Urothelium cell line (cell line): ENCODE results near the gene MYO7B.

Experiments used
- DNase-seq: peaks from one replicate; pipeline ENCODE4 v3.0.0; 2011; ENCODE audit warnings: low spot score, mixed read lengths
- FAIRE-seq: peaks from 2 replicates; lab custom pipeline; 2011; peaks lifted over from hg19 to GRCh38; lab: Jason Lieb, UNC

MYO7B gene

DNA sequence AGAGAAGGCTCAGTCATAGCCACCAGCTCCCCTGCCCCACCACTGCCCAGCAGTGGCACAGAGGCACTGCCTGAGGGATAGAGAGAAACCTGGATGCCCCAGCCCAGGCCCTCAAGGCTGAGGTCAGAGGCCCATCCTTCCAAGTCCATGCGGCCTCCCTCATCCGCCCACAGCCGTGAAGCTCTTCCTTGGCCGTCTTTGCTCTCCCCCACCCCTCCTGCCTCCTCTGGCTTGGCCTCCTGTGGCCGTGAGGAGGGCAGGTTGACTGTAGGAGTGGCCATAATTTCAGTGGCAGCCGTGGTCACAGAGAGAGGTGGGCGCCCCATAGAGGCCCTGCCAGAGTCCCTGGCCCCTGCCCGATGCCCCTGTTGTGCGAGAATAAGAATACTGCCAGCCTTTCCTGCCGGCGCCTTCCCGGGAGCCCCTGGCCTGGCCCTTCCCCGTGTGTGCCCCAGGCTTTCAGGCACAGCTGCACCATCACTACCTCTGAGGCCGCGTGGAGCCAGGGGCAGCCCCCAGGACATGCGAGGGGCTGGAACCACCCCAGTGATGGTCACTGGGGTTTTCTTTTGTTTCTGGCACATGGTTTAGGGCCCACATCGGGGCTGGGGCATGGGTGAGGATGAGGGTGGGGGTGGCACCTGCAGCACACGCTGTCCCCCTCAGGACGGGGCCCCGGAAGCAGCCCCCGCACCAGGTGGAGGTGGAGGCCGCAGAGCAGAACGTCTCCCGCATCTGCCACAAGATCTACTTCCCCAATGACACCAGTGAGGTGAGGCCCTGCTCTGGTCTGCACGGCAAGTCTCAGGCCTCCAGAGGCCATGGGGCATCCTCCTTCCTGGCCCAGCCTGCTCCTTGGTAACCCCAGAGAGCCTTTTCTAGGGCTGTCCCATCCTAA, 97.4 kb downstream of the MYO7B start:
- DNase-seq = no peak
- FAIRE-seq = no peak

DNA sequence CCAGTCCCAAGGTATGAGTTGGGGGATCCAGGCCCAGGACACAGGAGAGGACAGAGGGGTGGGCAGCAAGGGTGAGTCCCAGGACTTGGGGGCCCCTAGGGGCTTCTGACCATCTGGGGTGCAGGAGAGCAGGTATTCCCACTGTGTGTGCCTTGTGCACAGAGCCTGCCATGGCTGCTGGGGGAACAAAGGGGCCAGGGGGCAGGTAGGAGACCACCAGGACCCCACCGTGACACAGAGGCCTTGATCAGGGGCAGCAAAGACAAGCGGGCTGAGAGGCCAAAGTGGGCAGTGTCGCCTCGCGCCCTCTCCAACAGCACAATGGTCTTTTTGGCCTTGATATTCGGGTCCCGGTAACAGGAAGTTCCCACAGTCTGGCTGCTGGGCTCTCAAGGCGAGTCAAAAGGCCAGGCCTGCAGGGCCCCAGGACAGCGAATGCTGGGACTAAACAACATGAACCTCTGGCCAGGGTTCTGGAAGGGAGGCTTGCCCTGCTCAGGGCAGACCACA, 98.1 kb downstream of the MYO7B start:
- FAIRE-seq (no peak), DNase-seq (no peak)

DNA sequence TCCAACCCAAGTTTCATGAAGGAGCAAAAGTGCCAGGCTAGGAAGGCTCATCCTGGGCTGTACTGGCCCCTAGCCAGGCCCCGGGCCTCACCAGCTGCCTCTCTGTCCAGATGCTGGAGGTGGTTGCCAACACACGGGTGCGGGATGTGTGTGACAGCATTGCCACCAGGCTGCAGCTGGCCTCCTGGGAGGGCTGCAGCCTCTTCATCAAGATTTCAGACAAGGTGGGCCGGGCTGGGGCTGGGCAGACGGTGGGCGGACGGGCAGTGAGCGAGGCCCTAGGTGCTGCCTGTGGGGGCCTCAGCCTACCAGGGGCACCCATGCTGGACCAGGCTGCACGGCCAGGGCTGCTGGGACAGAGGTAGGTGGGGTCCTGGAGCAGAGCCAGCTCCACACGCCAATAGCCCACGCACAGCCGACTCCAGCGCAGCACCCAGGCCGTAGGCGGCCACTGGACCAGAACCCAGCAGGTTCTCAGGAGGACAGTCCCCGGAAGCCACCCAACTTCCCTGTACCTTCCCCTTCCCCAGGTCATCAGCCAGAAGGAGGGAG, 98.7 kb downstream of the MYO7B start:
- no peak for FAIRE-seq
- DNase-seq = no peak

DNA sequence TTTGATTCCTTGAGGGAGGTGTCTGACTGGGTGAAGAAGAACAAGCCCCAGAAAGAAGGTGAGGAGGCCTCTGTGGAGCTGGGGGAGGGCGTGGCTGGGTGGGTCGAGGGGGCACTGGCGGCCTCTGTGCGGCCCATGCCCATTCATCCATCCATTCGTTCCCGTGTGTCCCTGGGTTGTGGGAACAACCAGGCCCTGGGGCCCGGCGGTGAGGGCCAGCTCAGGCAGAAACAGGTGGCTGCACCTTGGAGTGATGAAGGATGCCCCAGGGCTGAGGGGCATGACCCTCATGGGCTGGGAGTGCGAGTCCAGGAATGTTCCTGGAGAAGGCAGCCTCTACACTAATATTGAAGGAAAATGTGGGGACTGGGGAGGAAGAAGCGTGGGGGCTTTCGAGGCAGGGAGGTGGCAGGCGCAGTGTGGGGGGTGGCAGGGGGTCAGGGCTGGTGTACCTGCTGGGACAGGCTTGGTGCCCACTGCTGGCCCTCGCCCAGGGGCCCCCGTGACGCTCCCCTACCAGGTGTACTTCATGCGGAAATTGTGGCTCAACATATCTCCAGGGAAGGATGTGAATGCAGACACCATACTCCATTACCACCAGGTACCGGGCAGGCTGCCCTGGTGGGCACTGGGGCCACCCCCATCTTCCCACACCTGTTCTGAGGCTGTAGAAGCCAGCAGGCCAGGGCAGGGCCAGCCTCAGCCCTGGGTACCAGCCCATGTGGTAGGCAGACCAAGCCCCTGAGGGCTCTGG, 99.3 kb downstream of the MYO7B start:
- no peak for FAIRE-seq

DNA sequence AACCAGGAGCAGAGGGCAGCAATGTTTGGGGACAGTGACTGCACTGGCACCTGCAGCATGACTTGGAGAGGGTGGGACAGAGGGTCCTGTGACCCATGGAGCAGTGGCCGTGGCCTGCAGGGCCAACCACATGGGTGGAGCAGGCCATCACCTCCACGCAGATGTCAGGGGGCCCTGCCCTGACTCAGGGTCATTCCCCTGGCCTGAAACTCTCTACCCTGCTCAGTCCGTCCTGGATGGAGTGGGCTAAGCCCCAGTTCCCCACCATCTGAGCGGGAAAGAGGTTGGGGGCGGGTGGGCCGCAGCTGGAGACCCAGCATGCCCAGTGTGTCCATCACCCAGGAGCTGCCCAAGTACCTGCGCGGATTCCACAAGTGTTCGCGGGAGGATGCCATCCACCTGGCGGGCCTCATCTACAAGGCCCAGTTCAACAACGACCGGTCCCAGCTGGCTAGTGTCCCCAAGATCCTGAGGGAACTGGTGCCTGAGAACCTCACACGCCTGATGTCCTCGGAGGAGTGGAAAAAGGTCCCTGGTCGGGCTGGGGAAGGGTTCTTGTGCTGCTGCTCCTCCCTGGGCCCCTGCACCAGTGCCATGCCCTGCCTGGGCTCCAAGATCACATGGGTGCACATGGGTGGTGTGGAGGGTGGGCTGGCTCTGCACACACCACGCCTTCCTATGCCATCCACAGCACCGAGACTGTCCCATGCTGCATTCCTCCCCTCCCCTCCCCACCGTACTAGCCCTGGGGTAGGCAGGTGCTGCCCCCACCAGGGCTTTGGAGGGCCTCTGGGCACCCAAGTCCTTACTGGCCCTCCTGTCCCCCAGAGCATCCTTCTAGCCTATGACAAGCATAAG, 100.1 kb downstream of the MYO7B start:
- DNase-seq (no peak), FAIRE-seq (peak; percentile 5)

More for the DNA sequence above, 99.3 kb downstream of the MYO7B start:
- DNase-seq = no peak

DNA sequence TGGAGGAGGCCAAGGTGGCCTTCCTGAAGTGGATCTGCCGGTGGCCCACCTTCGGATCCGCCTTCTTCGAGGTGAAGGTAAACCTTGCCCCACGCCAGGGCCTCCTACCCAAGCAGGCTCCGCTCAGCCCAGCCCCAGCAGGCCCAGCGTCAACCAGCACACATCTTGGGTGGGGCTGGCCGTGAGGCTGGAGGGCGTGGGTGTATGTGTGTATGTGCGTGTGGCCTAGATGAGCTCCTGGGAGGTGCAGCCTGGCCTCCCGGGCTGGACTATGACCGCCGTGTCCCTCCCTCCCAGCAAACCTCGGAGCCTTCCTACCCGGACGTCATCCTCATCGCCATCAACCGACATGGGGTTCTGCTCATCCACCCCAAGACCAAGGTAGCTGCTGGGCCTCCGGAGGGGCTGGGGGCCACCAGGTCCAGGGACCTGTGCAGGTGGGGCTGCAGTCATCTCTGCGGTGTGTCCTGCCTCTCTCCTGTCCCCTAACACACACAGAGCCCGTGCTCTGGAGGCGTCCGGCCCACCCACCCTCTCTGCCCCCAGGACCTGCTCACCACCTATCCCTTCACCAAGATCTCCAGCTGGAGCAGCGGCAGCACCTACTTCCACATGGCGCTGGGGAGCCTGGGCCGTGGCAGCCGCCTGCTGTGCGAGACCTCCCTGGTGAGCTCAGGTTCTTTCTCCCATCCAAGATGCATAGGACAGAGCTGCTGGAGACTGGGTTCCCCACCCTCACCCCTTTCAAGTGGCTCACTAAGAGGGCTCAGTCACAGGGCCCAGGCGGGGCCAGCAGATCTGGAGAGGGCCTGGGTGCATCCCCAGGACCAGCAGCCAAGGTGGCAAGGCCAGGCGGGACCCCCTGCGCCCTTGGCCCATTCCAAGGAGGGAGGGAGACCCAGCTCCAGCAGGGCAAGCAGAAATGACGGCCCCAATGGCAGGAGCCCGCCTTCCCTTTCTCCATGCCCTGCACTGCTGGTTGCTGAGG, 101.1 kb downstream of the MYO7B start:
- FAIRE-seq = peak; percentile 42
- DNase-seq = no peak

DNA sequence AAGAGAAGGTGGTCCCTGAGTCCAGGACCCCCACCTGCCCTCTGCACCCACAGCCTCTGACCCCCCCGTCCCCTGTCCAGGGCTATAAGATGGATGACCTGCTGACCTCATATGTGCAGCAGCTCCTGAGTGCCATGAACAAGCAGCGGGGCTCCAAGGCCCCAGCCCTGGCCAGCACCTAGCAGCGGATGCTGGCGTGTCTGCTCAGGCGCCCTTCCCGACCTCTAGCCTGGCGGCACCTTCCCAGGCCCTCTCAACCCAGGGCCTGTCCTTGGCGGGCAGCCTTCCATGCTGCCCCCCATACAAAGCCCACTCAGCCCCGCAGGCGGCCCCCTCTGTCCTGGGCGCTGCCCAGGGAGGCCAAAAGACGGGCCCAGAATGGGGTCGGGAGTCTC, 101.8 kb downstream of the MYO7B start:
- no peak for DNase-seq
- FAIRE-seq = no peak

DNA sequence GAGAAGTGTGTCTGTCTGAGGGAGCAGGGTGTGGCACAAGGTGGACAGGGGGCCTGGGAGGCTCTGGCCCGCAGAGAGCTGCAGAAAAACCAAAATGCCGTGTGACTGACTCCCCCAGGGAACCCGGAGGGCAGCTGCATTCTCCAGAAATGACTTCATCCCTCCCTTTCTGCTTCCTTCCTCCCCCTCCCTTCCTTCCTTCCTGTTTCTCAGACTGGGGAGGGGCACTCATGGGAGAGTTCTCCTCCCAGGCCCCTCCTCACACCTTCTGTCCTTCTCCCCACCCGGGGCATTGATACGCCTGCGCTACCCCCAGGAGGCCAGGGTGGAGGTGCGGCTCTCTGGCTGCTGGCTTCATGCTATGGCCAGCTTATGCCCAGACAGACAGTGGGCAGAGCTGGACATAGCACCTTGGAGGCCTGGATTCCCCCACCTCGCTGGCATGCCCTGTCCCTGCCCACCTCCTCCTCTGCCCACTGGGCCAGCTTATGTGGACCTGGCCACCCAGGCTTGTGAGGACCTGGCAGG, 102.3 kb downstream of the MYO7B start:
- DNase-seq (peak; percentile 89), FAIRE-seq (peak; percentile 96)

DNA sequence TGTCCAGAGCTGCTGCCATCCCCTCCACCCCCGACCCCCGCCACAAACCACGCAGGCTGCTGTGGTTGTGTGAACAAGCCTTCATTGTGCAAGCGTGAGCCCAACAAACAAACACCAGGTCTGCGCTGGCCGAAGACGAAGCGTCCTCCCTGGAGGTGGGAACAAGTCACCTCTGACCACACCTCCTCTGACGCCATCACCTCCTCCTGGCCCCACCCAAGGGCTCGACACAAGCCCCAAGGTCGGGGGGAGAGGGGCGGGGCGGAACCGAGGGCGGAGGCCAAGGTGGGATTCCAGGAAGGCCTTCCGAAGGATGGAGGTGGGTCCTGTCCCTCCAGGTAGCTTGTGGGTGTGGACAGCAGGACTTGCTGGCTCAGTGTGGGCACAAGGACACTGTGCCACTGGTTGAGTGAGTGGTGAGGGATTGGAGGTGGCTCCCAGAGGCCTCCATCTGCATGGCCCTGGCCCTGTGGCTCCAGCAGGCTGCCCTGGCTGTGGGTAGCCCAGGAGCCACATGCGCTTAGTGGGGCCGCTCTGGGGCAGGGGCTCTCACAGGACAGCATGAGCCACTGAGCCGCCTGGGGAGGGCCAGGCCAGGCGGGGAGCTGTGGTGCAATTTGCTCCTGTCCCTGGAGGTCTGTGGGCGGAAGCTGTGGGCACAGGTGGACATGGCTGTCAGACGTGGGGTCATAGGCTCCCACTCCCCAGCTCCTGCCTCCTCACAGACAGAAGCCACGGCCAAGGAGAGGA, 103.1 kb downstream of the MYO7B start:
- DNase-seq (no peak), FAIRE-seq (peak; percentile 81)

DNA sequence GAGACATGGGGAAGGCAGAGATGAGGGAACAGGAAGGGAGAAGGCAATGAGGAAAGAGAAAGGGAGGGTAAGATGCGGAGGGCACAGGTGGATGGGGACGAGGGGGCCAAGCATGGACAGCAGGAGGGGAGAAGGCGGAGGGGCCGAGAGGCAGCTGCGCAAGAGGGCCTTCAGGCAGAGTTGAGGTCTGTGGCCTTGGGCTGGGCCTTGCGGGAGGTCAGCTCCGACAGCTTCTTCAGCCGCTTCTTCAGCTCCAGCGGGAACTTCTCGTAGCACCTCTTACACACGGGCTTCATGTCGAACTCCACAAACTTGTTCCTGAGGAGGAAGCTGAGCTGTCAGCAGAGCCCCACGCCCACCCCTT, 103.6 kb downstream of the MYO7B start:
- DNase-seq = no peak
- FAIRE-seq = no peak

DNA sequence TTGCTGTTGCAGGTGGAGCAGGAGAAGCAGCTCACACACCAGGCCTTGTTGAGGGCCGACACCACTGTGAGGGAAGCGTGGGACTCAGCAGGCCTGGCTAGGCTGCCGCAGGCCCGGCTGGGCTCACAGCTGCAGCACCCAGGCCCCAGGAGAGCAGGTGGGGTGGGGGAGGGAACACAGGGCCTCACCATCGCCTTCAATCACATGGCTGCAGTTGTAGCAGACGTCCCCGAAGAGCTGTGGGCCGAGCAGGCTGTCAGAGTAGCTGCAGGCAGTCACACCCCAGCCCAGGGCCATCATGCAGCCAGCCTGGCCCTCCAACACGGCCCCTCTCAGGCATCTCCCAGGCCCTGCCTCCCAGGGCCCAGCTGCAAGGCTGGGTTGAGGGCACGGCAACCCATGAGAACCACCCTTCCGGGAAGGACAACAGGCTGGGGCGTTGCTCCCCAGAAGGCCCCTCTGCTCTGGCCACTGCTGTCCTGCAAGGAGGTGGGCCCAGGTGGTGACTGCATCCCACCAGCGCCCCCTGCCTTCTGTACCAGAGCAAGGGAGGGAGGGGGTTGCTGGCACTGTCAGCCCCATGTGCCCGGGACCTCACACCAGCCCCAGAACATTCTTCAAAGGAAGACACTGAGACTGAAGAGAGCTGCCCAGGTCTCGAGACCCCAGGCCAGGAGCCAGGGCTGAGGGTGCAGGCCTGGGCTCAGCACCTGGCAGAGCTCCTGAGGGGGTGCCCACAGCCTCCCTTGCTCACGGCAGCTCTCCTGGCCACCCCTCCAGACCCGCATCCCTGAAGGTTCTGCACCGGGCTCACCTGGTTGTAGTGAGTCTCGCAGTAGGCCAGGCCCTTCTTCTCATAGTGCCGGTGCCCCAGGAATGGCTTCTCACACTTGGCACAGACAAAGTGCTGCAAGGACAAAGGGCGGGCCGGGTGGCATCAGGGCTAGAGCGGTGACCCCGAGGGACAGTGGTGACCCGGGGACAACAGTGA, 104.9 kb downstream of the MYO7B start:
- FAIRE-seq (peak; percentile 46), DNase-seq (no peak)

DNA sequence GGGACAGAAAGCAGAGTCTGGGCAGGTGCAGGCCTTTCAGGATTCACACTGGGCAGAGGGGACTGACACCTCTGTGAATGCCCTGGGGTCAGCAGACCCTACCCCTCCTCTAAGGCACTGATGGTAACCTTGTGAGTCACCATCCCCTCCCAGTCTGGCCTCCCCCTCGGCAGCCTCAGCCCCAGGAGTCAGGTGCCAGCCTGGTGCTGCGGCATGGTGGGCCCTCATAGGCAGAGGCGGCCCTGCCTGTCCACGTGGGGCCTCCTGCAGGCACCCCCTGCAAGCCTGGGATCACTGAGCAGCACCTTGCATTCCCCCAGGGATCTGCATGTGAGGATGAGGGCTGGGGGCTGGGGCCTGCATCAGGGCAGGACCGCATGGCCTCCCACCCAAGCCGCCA, 105.7 kb downstream of the MYO7B start:
- FAIRE-seq = no peak
- no peak for DNase-seq

DNA sequence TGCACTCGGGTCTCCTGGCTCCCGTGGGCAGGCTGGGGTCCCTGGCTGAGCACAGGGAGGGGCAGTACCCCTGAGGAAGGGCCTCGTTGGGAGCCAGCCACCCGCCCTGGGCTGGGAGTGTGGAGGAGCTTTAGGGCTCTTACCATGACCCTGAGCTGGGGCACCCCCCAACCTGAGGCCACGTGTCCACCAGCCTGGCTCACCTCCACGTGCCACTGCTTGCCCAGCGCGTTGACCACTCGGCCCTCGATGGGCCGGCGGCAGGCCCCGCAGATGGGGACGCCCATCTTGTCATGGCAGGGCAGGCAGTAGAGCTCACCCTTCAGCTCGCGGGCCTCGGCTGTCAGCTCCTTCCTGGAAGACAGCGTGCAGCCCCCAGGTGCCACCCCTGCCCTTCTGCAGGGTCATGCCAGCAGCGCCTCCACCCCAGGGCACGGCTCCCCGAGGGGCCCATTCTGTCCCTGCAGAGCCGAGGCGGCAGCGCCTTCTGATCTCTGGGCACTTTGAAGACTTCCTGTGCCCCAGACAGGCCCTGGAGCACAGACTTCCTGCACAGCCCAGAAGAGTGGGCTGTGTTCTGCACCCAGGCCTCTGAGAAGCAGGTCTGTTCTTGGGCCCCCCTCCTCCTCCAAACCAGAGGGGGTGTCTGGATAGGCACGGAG, 106.5 kb downstream of the MYO7B start:
- FAIRE-seq (peak; percentile 42), DNase-seq (no peak)

DNA sequence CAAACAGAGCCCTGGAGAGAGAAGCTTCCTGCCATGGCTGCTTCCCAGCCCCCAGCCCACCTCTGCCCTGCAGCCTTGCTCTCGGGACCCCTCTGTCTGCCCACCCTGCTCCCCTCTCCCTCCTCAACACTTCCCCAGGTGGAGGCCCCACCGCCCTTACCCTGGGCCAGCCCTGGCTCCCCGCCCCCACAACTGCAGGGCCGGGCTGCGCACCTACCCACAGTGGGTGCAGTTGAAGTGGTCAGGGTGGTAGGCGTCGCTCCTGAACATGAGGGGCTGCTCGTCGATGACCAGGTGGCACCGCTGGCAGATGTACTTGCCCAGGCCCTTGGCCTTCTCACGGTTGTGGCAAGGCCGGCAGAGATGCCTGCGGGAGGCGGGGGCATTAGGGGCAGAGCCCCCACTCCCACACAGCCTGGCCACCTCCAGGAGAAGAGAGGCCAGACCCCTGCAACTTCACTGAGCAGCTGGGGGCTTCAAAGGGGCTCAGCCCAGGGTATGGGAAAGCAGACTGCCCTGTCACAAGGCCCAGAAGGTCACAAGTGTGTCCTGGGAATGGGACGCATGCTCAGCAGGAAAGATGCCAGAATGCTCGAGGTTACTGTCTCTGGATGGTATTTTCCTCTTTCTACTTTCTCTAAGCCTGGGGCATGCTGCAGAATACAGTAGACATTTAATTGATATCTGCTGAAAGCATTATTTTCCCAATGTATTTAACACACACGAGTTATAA, 107.4 kb downstream of the MYO7B start:
- DNase-seq (no peak), FAIRE-seq (no peak)

DNA sequence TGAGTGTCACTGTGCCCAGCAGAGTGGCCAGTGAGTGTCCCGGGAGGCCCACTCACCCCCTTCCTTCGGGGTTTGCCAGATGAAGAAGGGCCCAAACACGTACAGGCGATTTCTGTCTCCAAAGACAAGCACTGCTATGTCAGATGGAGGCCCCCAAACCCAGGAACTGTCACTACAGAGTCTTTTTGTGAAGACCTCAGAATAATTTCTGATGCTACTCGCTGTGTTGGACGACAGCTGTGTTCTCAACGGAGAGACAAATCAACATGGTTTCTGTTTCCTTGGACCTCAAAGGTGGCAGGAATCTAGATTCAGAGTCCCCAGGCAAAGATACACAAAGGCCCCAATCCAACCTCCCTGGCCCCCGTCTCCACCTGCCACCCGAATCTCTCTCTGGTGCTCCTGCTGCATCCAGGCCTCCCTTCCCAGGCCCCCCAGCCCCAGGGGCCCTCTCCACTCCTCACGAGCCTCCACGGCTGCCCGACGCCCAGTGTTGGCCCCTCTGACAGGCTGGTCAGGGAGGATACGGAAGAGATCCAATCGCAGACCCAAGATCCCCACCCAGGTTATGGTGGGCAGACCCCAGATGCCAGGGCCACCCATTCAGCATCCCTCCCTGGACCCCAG, 108.1 kb downstream of the MYO7B start:
- DNase-seq (no peak), FAIRE-seq (no peak)
